ENCODE data around the gene DCAF16. TPM values are rescaled to one million over a fixed set of nuclear protein-coding genes. Genes with fewer than 3 reads are reported as not detected.

DCAF16 gene
- total and polyA plus RNA-seq, 2 donors (not counting 1 experiment from before 2014, with no cell fraction given): 18.2 to 68.1 TPM

GRCh38 chr4:17773135-17773698 lies 37.3 kb downstream of the DCAF16 start:
- no peak overlapping the region for H3K9ac ChIP-seq (ENCODE audit: low read length)
- no peak overlapping the region for H3K27ac ChIP-seq (ENCODE audit: low read length in 2 of 2)
- intact Hi-C loops (cut with micrococcal nuclease): no loop called here
- no peaks in the 10 kb centered on the region for H3K4me1 ChIP-seq (ENCODE audit: control insufficient read depth in 2 of 2, insufficient read depth in 2 of 2, low read length in 2 of 2)
- no peak overlapping the region for H3K4me2 ChIP-seq (replicated peaks; ENCODE audit: low read depth, low read length, poor library complexity, severe bottlenecking)
- no peaks in the 10 kb centered on the region for H3K36me3 ChIP-seq (replicated peaks in 1 of 2; ENCODE audit: control extremely low read depth in 1 of 2, control insufficient read depth in 1 of 2, extremely low read depth in 1 of 2, insufficient read depth in 2 of 2, low read length in 1 of 2)
- Mint-ChIP-seq H3K27me3 (peaks cover 3% of the 10 kb centered on the region), H3K9me3 (ENCODE audit: insufficient read depth) (no peaks in the 10 kb centered on the region), H3K4me3 (no peak overlapping the region), H3K27ac (no peak overlapping the region), H3K4me1 (no peaks in the 10 kb centered on the region)
- ChIA-PET POLR2A (no interaction called here), CTCF (no interaction called here)
- H4K20me1 ChIP-seq (ENCODE audit: control insufficient read depth, insufficient read depth, low read length, poor library complexity, severe bottlenecking): no peaks in the 10 kb centered on the region
- WGBS (ENCODE audit: insufficient coverage): 83% methylated on average over 7 of the region's 10 CpGs
- no peak overlapping the region for H3K4me3 ChIP-seq (ENCODE audit: control extremely low read depth in 1 of 5, extremely low read depth in 1 of 5, insufficient read depth in 1 of 5, low read depth in 2 of 5, low read length in 4 of 5)
- no peak overlapping the region for H2AFZ ChIP-seq (ENCODE audit: insufficient read depth, low read depth, low read length, poor library complexity, severe bottlenecking)
- H3K9me3 ChIP-seq (ENCODE audit: control extremely low read depth in 1 of 3, control insufficient read depth in 2 of 3, insufficient read depth in 1 of 3, low read length in 2 of 3): no peaks in the 10 kb centered on the region
- no peak for TF ChIP-seq CTCF (IDR thresholded peaks at IDR 0.05)
- no peak for TF ChIP-seq EZH2 (IDR thresholded peaks at IDR 0.05; ENCODE audit: borderline replicate concordance, insufficient read depth, low read depth, low read length, poor library complexity, severe bottlenecking)
- no peaks in the 10 kb centered on the region for H3K79me2 ChIP-seq (ENCODE audit: control insufficient read depth, insufficient read depth, low read length)
- ATAC-seq (ENCODE audit: low read depth) (no peak), DNase-seq (no peak)
- H3K27me3 ChIP-seq (replicated peaks in 1 of 4; ENCODE audit: control extremely low read depth in 1 of 4, control insufficient read depth in 3 of 4, insufficient read depth in 4 of 4, low read length in 3 of 4): no peaks in the 10 kb centered on the region

GRCh38 chr4:17771284-17771908 lies 39.2 kb downstream of the DCAF16 start:
- Mint-ChIP-seq H3K4me1 (no peaks in the 10 kb centered on the region), H3K27ac (no peak overlapping the region), H3K9me3 (ENCODE audit: insufficient read depth) (no peaks in the 10 kb centered on the region), H3K27me3 (peaks cover 3% of the 10 kb centered on the region), H3K4me3 (no peak overlapping the region)
- TF ChIP-seq CTCF (IDR thresholded peaks at IDR 0.05): no peak
- TF ChIP-seq EZH2 (IDR thresholded peaks at IDR 0.05; ENCODE audit: borderline replicate concordance, insufficient read depth, low read depth, low read length, poor library complexity, severe bottlenecking): no peak
- DNase-seq (no peak), ATAC-seq (ENCODE audit: low read depth) (no peak)
- 81% methylated on average over 6 of the region's 8 CpGs for WGBS (ENCODE audit: insufficient coverage)
- no peaks in the 10 kb centered on the region for H3K4me1 ChIP-seq (ENCODE audit: control insufficient read depth in 2 of 2, insufficient read depth in 2 of 2, low read length in 2 of 2)
- no peak overlapping the region for H3K27ac ChIP-seq (ENCODE audit: low read length in 2 of 2)
- POLR2A ChIA-PET: no interaction called here
- no peaks in the 10 kb centered on the region for H3K36me3 ChIP-seq (replicated peaks in 1 of 2; ENCODE audit: control extremely low read depth in 1 of 2, control insufficient read depth in 1 of 2, extremely low read depth in 1 of 2, insufficient read depth in 2 of 2, low read length in 1 of 2)
- CTCF ChIA-PET: no interaction called here
- H3K79me2 ChIP-seq (ENCODE audit: control insufficient read depth, insufficient read depth, low read length): no peaks in the 10 kb centered on the region
- H3K9me3 ChIP-seq (ENCODE audit: control extremely low read depth in 1 of 3, control insufficient read depth in 2 of 3, insufficient read depth in 1 of 3, low read length in 2 of 3): peaks cover 0 to 5% (median 0%) of the 10 kb centered on the region in 3 donors
- no peak overlapping the region for H3K4me2 ChIP-seq (replicated peaks; ENCODE audit: low read depth, low read length, poor library complexity, severe bottlenecking)
- intact Hi-C loops (cut with micrococcal nuclease): no loop called here
- H3K9ac ChIP-seq (ENCODE audit: low read length): no peak overlapping the region
- no peaks in the 10 kb centered on the region for H3K27me3 ChIP-seq (replicated peaks in 1 of 4; ENCODE audit: control extremely low read depth in 1 of 4, control insufficient read depth in 3 of 4, insufficient read depth in 4 of 4, low read length in 3 of 4)
- H3K4me3 ChIP-seq (ENCODE audit: control extremely low read depth in 1 of 5, extremely low read depth in 1 of 5, insufficient read depth in 1 of 5, low read depth in 2 of 5, low read length in 4 of 5): no peak overlapping the region
- H2AFZ ChIP-seq (ENCODE audit: insufficient read depth, low read depth, low read length, poor library complexity, severe bottlenecking): no peak overlapping the region
- H4K20me1 ChIP-seq (ENCODE audit: control insufficient read depth, insufficient read depth, low read length, poor library complexity, severe bottlenecking): no peaks in the 10 kb centered on the region
